H1 (cell line): ENCODE data around the gene OPCML. TPM values are rescaled to one million over a fixed set of nuclear protein-coding genes. Genes with fewer than 3 reads are reported as not detected.

Source experiments
- CTCF ChIA-PET: fragments of 300-600 bp; sonication (Branson Sonifier 250); formaldehyde crosslinking; loops from one replicate; lab custom pipeline; 2021; ENCODE audit not compliant: partially characterized antibody; lab: Charles Lee
- POLR2A ChIA-PET: fragments of 300-600 bp; sonication (Branson Sonifier 250); formaldehyde crosslinking; loops from one replicate; lab custom pipeline; 2021; ENCODE audit warnings: inconsistent platforms; ENCODE audit not compliant: partially characterized antibody; lab: Charles Lee
- DNase-seq, 2 experiments: peaks; one replicate each; pipeline versions ENCODE4 v3.0.0 to v3.0.0-alpha.2; 2010 to 2022; ENCODE audit warnings: low spot score in 2 of 2, low read depth in 1 of 2, mixed read lengths in 1 of 2
- FAIRE-seq: peaks from 2 replicates; lab custom pipeline; 2011; peaks lifted over from hg19 to GRCh38; lab: Jason Lieb, UNC
- H2AFZ ChIP-seq: 2 replicates; pipeline ENCODE4 v1.8.1; 2012; ENCODE audit warnings: low read length, inconsistent platforms
- H2AK5ac ChIP-seq: 2 replicates; pipeline ENCODE4 v1.6.1; 2013; ENCODE audit warnings: low read depth, low read length
- H2BK120ac ChIP-seq: replicated peaks from 2 replicates; pipeline ENCODE3; 2013; ENCODE audit warnings: low read depth, low read length, inconsistent platforms
- H2BK12ac ChIP-seq: 2 replicates; pipeline ENCODE4 v1.6.1; 2013; ENCODE audit warnings: low read depth, low read length
- H2BK15ac ChIP-seq: 2 replicates; pipeline ENCODE4 v1.6.1; 2013; ENCODE audit warnings: low read length
- H2BK20ac ChIP-seq: 2 replicates; pipeline ENCODE4 v1.6.1; 2013; ENCODE audit warnings: low read length
- H2BK5ac ChIP-seq: 2 replicates; pipeline ENCODE4 v1.6.1; 2013; ENCODE audit warnings: low read depth, low read length
- H3K14ac ChIP-seq: 2 replicates; pipeline ENCODE4 v1.6.1; 2013; ENCODE audit warnings: inconsistent platforms; ENCODE audit not compliant: insufficient read length
- H3K18ac ChIP-seq: 2 replicates; pipeline ENCODE4 v1.6.1; 2013; ENCODE audit warnings: low read length; ENCODE audit errors: extremely low read depth
- H3K23ac ChIP-seq: 2 replicates; pipeline ENCODE4 v1.6.1; 2013; ENCODE audit warnings: inconsistent platforms; ENCODE audit not compliant: insufficient read length
- H3K23me2 ChIP-seq: 2 replicates; pipeline ENCODE4 v1.6.1; 2013; ENCODE audit warnings: low read depth, low read length
- H3K27ac ChIP-seq: 2 replicates; pipeline ENCODE4 v1.6.1; 2011; ENCODE audit warnings: low read depth, low read length, inconsistent platforms
- H3K27me3 ChIP-seq, 4 experiments: replicated peaks in 1 of 4; 1 replicate in 1 of 4; 2 replicates in 3 of 4; pipeline versions ENCODE4 v1.6.1 to v1.8.1; 2011 to 2013; ENCODE audit warnings: low read length in 3 of 4, mild to moderate bottlenecking in 3 of 4, inconsistent platforms in 2 of 4, mixed read lengths in 2 of 4, moderate library complexity in 1 of 4; ENCODE audit not compliant: control insufficient read depth in 3 of 4, insufficient read depth in 3 of 4; ENCODE audit errors: extremely low read depth in 1 of 4
- H3K36me3 ChIP-seq, 4 experiments: 2 replicates each; pipeline versions ENCODE4 v1.6.1 to v1.8.1; 2011 to 2013; ENCODE audit warnings: mild to moderate bottlenecking in 4 of 4, low read length in 3 of 4, moderate library complexity in 2 of 4, control low read depth in 1 of 4, inconsistent platforms in 1 of 4; ENCODE audit not compliant: insufficient read depth in 4 of 4, control insufficient read depth in 2 of 4
- H3K4ac ChIP-seq: replicated peaks from 2 replicates; pipeline ENCODE3; 2013; ENCODE audit warnings: low read length, low read depth, mixed read lengths, inconsistent platforms; ENCODE audit not compliant: insufficient read length
- H3K4me1 ChIP-seq, 4 experiments: replicated peaks in 1 of 4; 1 replicate in 1 of 4; 2 replicates in 3 of 4; pipeline versions ENCODE4 v1.6.1 to v1.8.1; 2011 to 2013; ENCODE audit warnings: low read length in 3 of 4, inconsistent platforms in 2 of 4, mixed read lengths in 1 of 4; ENCODE audit not compliant: insufficient read depth in 4 of 4, control insufficient read depth in 3 of 4
- H3K4me2 ChIP-seq, 2 experiments: 2 replicates each; pipeline versions ENCODE4 v1.6.1 to v1.8.1; 2011 to 2013; ENCODE audit warnings: low read depth in 2 of 2, low read length in 2 of 2, control low read depth in 1 of 2, inconsistent platforms in 1 of 2, mild to moderate bottlenecking in 1 of 2; ENCODE audit not compliant: insufficient read depth in 1 of 2
- H3K4me3 ChIP-seq, 4 experiments: fragments of 200-600, 300-600 bp in 1 of 4; sonication (generic), shearing (Covaris generic), sonication (Bioruptor Twin) in 1 of 4; 2 replicates each; pipeline versions ENCODE4 v1.5.1 to v1.8.1; 2011 to 2016; ENCODE audit warnings: low read length in 4 of 4, low read depth in 3 of 4, control low read depth in 2 of 4, inconsistent platforms in 2 of 4, mild to moderate bottlenecking in 2 of 4, mixed read lengths in 1 of 4, moderate library complexity in 1 of 4; ENCODE audit not compliant: insufficient read depth in 2 of 4; ENCODE audit errors: extremely low read depth in 1 of 4
- H3K56ac ChIP-seq: replicated peaks from 2 replicates; pipeline ENCODE3; 2013; ENCODE audit warnings: low read depth, mild to moderate bottlenecking, mixed read lengths, low read length, inconsistent platforms; ENCODE audit not compliant: insufficient read length
- H3K79me1 ChIP-seq: 2 replicates; pipeline ENCODE4 v1.6.1; 2013; ENCODE audit warnings: low read depth, low read length, control low read depth
- H3K79me2 ChIP-seq, 2 experiments: 2 replicates each; pipeline versions ENCODE4 v1.6.1 to v1.8.1; 2012 to 2013; ENCODE audit warnings: low read length in 2 of 2, mild to moderate bottlenecking in 2 of 2, inconsistent platforms in 1 of 2; ENCODE audit not compliant: insufficient read depth in 2 of 2, control insufficient read depth in 1 of 2
- H3K9ac ChIP-seq, 4 experiments: replicated peaks in 1 of 4; 1 replicate in 1 of 4; 2 replicates in 3 of 4; pipeline versions ENCODE4 v1.6.1 to v1.8.1; 2011 to 2013; ENCODE audit warnings: low read depth in 3 of 4, low read length in 3 of 4, control low read depth in 2 of 4, mild to moderate bottlenecking in 2 of 4, moderate library complexity in 2 of 4, inconsistent platforms in 1 of 4; ENCODE audit errors: extremely low read depth in 1 of 4
- H3K9me3 ChIP-seq, 2 experiments: 2 replicates each; pipeline versions ENCODE4 v1.6.1 to v1.8.1; 2012 to 2013; ENCODE audit warnings: mild to moderate bottlenecking in 2 of 2, moderate library complexity in 2 of 2, control low read depth in 1 of 2, inconsistent platforms in 1 of 2, low read depth in 1 of 2, low read length in 1 of 2, mixed read lengths in 1 of 2; ENCODE audit not compliant: insufficient read depth in 2 of 2
- H4K20me1 ChIP-seq, 2 experiments: replicated peaks in 1 of 2; 2 replicates each; pipeline versions ENCODE3 to v1.8.1; 2011 to 2013; ENCODE audit warnings: inconsistent platforms in 2 of 2, low read length in 2 of 2, mild to moderate bottlenecking in 1 of 2; ENCODE audit not compliant: insufficient read depth in 2 of 2, control insufficient read depth in 1 of 2
- H4K5ac ChIP-seq: 2 replicates; pipeline ENCODE4 v1.6.1; 2013; ENCODE audit warnings: low read length, low read depth, mixed read lengths, inconsistent platforms; ENCODE audit not compliant: insufficient read length
- H4K8ac ChIP-seq: 2 replicates; pipeline ENCODE4 v1.8.0; 2013; ENCODE audit warnings: mild to moderate bottlenecking, moderate library complexity, low read length, inconsistent platforms; ENCODE audit not compliant: insufficient read depth; ENCODE audit errors: extremely low read depth
- H4K91ac ChIP-seq: replicated peaks from 2 replicates; pipeline ENCODE3; 2013; ENCODE audit warnings: low read length, mixed read lengths, inconsistent platforms; ENCODE audit not compliant: insufficient read length
- BCL11A ChIP-seq, 2 experiments: IDR thresholded peaks; one replicate each; pipeline ENCODE4 v1.6.1; 2011; ENCODE audit warnings: low read depth in 2 of 2, low read length in 2 of 2, mild to moderate bottlenecking in 2 of 2
- CEBPB ChIP-seq: IDR thresholded peaks from 2 replicates; pipeline ENCODE4 v1.6.1; 2012; ENCODE audit warnings: low read depth, low read length
- CTCF ChIP-seq, 3 experiments: IDR thresholded peaks; 1 replicate in 2 of 3; 2 replicates in 1 of 3; pipeline versions ENCODE4 v1.5.1 to v1.6.1; 2011; ENCODE audit warnings: low read length in 3 of 3, mild to moderate bottlenecking in 3 of 3, inconsistent platforms in 2 of 3, low read depth in 1 of 3, moderate library complexity in 1 of 3; ENCODE audit not compliant: insufficient read depth in 1 of 3; ENCODE audit errors: control extremely low read depth in 1 of 3
- HDAC2 ChIP-seq, 2 experiments: fragments of 300-600 bp in 1 of 2; sonication (generic) in 1 of 2; IDR thresholded peaks; 2 replicates each; pipeline ENCODE4 v1.6.1; 2011 to 2012; ENCODE audit warnings: low read depth in 2 of 2, low read length in 2 of 2, mild to moderate bottlenecking in 2 of 2, moderate library complexity in 2 of 2, borderline replicate concordance in 1 of 2, inconsistent platforms in 1 of 2
- NANOG ChIP-seq: IDR thresholded peaks from 2 replicates; pipeline ENCODE4 v1.6.1; 2011; ENCODE audit warnings: low read length, low read depth, mild to moderate bottlenecking, inconsistent platforms; ENCODE audit not compliant: insufficient read depth, poor library complexity, severe bottlenecking
- SIN3A ChIP-seq, 2 experiments: IDR thresholded peaks in 1 of 2; conservative IDR thresholded peaks in 1 of 2; 2 replicates each; pipeline ENCODE4 v1.6.1; 2011 to 2012; ENCODE audit warnings: low read length in 2 of 2, improper control_type of control experiment in 1 of 2, low read depth in 1 of 2, mild to moderate bottlenecking in 1 of 2
- TBP ChIP-seq: IDR thresholded peaks from 2 replicates; pipeline ENCODE4 v1.6.1; 2011; ENCODE audit warnings: low read depth, low read length, improper control_type of control experiment
- WGBS, 2 experiments: shearing (Covaris generic) in 1 of 2; methylation state at CpG; one replicate each; pipeline versions ENCODE4 v1.1.6 to v1.1.7; 2013 to 2015; ENCODE audit warnings: low lambda C conversion rate in 2 of 2, mixed read lengths in 2 of 2, inconsistent platforms in 1 of 2, low coverage in 1 of 2, missing lambda C conversion rate in 1 of 2; ENCODE audit not compliant: insufficient replicate concordance in 2 of 2, insufficient coverage in 1 of 2, insufficient read length in 1 of 2; ENCODE audit errors: extremely low coverage in 1 of 2, missing lambda C conversion rate in 1 of 2; 5-methylcytosine and 5-hydroxymethylcytosine counted together
- polyA plus RNA-seq, 7 experiments: library from polyadenylated mRNA; depleted of rRNA in 3 of 7; stranded (reverse) in 5 of 7; unstranded in 2 of 7; fragments of >200 nt in 5 of 7; fragments of 200-250 nt in 2 of 7; gene quantifications; 1 replicate in 5 of 7; 2 replicates in 1 of 7; 4 replicates in 1 of 7; pipeline versions ENCODE4 v1.2.1 to v1.2.3, GENCODE V29; 2011 to 2013; ENCODE audit warnings: missing spikeins in 2 of 7, mixed read lengths in 2 of 7
- total RNA-seq: library from RNA; stranded (reverse); fragmentation: NEBNext Ultra II Directional; extraction: Animal tissue kit (Norgen Biotek cat#: 25700); gene quantifications from 2 replicates; pipeline ENCODE4 v1.2.1, GENCODE V29; 2021

The OPCML gene
- total and polyA plus RNA-seq, 2 of the 8 experiments (the other 6 are each of a cell fraction or from before 2014, with no cell fraction given), result 2.3 to 3.1 TPM

- no peaks in the 10 kb centered on the region for H4K20me1 ChIP-seq
- no peak overlapping the region for H3K27ac ChIP-seq
- H4K5ac ChIP-seq, result no peak overlapping the region
- no peak overlapping the region for H2BK5ac ChIP-seq
- POLR2A ChIA-PET, result interaction anchor here (1.1 kb wide), 1 partner anchor 21 kb away, joined by 4 read pairs; no protein-coding TSS in a partner anchor
- 0 out of 2 replicates have a peak overlapping the region, but pooled peaks have one; percentile 22 for H2BK12ac ChIP-seq
- no peak overlapping the region for H3K23ac ChIP-seq
- CTCF ChIA-PET, result interaction anchor here (0.6 to 4.8 kb wide), 2 partner anchors 23 to 75 kb away, joined by 3 to 29 read pairs; partner anchors contain the start of gene OPCML
- TF ChIP-seq NANOG (no peak), HDAC2 (IDR thresholded peaks at IDR 0.05; ENCODE audit: borderline replicate concordance in 1 of 2, low read depth in 2 of 2, low read length in 2 of 2) (no peak), BCL11A (IDR thresholded peaks at IDR 0.05; ENCODE audit: low read depth in 2 of 2, low read length in 2 of 2) (no peak), SIN3A (conservative IDR thresholded peaks at IDR 0.05 in 1 of 2, IDR thresholded peaks at IDR 0.05 in 1 of 2; ENCODE audit: low read depth in 1 of 2, low read length in 2 of 2) (no peak), CEBPB (no peak), TBP (no peak), CTCF (IDR thresholded peaks at IDR 0.05; ENCODE audit: control extremely low read depth in 1 of 3, insufficient read depth in 1 of 3, low read depth in 1 of 3, low read length in 3 of 3) (no peak)
- no peak overlapping the region for H3K4ac ChIP-seq
- no peaks in the 10 kb centered on the region for H3K79me2 ChIP-seq
- H3K9me3 ChIP-seq, result no peaks in the 10 kb centered on the region
- H3K4me1 ChIP-seq, result peaks cover 4 to 27% (median 19%) of the 10 kb centered on the region in 4 experiments
- H2BK20ac ChIP-seq, result no peak overlapping the region
- H2BK15ac ChIP-seq, result no peak overlapping the region
- H3K56ac ChIP-seq, result no peak overlapping the region
- H4K8ac ChIP-seq, result no peak overlapping the region
- peaks cover 0 to 7% (median 2%) of the 10 kb centered on the region in 4 experiments; a peak in 2 of 7 replicates for H3K27me3 ChIP-seq
- no peak overlapping the region for H3K4me2 ChIP-seq
- H3K79me1 ChIP-seq, result no peaks in the 10 kb centered on the region
- FAIRE-seq (no peak), DNase-seq (peak in 1 of 2 experiments; percentile 29)
- H3K9ac ChIP-seq, result no peak overlapping the region
- WGBS, 2 experiments, result 95% methylated on average over 11 of the region's 11 CpGs; no CpG with 5 or more reads in 1 of the 2 experiments
- H3K23me2 ChIP-seq, result no peaks in the 10 kb centered on the region; the same call in none of the 2 replicates
- H2AK5ac ChIP-seq, result no peak overlapping the region
- H3K36me3 ChIP-seq, result no peaks in the 10 kb centered on the region
- no peak overlapping the region for H3K14ac ChIP-seq
- no peak overlapping the region for H2AFZ ChIP-seq
- H3K4me3 ChIP-seq, result no peak overlapping the region
- H4K91ac ChIP-seq, result no peak overlapping the region
- H3K18ac ChIP-seq, result no peak overlapping the region
- no peak overlapping the region for H2BK120ac ChIP-seq
Measured at GRCh38 chr11:133508468-133508867, 23.8 kb downstream of the OPCML start.
